ENCODE measurements around the gene CKAP5.

- TF ChIP-seq RARB (CRISPR knock-in tag; IDR thresholded peaks at IDR 0.05) = no peak
- no peak for TF ChIP-seq PPARA (CRISPR knock-in tag; IDR thresholded peaks at IDR 0.05; ENCODE audit: borderline replicate concordance)
- TF ChIP-seq CREB5 (CRISPR knock-in tag; IDR thresholded peaks at IDR 0.05; ENCODE audit: low read depth) = no peak
- TF ChIP-seq ZFP3 (CRISPR knock-in tag; IDR thresholded peaks at IDR 0.05) = no peak
- no peak for TF ChIP-seq ZFP30 (CRISPR knock-in tag; IDR thresholded peaks at IDR 0.05)
- no peak for TF ChIP-seq TOX (CRISPR knock-in tag; IDR thresholded peaks at IDR 0.05; ENCODE audit: borderline replicate concordance)
- no peak for TF ChIP-seq ISL1 (CRISPR knock-in tag; IDR thresholded peaks at IDR 0.05)
- TF ChIP-seq POU6F1 (CRISPR knock-in tag; IDR thresholded peaks at IDR 0.05; ENCODE audit: borderline replicate concordance, low read depth) = no peak
- no peak for TF ChIP-seq TCF4 (CRISPR knock-in tag; IDR thresholded peaks at IDR 0.05; ENCODE audit: borderline replicate concordance)
- no peak for TF ChIP-seq ZNF565 (CRISPR knock-in tag; conservative IDR thresholded peaks at IDR 0.05; ENCODE audit: low read depth)
- no peak for TF ChIP-seq PATZ1 (CRISPR knock-in tag; IDR thresholded peaks at IDR 0.05; ENCODE audit: borderline replicate concordance)
- TF ChIP-seq, protein P1, sequence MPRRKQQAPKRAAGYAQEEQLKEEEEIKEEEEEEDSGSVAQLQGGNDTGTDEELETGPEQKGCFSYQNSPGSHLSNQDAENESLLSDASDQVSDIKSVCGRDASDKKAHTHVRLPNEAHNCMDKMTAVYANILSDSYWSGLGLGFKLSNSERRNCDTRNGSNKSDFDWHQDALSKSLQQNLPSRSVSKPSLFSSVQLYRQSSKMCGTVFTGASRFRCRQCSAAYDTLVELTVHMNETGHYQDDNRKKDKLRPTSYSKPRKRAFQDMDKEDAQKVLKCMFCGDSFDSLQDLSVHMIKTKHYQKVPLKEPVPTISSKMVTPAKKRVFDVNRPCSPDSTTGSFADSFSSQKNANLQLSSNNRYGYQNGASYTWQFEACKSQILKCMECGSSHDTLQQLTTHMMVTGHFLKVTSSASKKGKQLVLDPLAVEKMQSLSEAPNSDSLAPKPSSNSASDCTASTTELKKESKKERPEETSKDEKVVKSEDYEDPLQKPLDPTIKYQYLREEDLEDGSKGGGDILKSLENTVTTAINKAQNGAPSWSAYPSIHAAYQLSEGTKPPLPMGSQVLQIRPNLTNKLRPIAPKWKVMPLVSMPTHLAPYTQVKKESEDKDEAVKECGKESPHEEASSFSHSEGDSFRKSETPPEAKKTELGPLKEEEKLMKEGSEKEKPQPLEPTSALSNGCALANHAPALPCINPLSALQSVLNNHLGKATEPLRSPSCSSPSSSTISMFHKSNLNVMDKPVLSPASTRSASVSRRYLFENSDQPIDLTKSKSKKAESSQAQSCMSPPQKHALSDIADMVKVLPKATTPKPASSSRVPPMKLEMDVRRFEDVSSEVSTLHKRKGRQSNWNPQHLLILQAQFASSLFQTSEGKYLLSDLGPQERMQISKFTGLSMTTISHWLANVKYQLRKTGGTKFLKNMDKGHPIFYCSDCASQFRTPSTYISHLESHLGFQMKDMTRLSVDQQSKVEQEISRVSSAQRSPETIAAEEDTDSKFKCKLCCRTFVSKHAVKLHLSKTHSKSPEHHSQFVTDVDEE (CRISPR knock-in tag; IDR thresholded peaks at IDR 0.05) = no peak
Measured at GRCh38 chr11:46759196-46759595, 86.9 kb downstream of the CKAP5 start.
